Measurements from ENCODE around the gene SPRN.

GRCh38 chr10:133467286-133467911 lies 43.0 kb upstream of the SPRN start:
- TF ChIP-seq EZH2 (IDR thresholded peaks at IDR 0.05; ENCODE audit: low read depth): no peak
- TF ChIP-seq CTCF (conservative IDR thresholded peaks at IDR 0.05): no peak

Measured in PC-9 (cell line).